ENCODE results near the gene GOLGA6L2.
"Not testable (repeated sequence)": the region's sequence is repeated elsewhere in the genome, so short reads cannot be mapped to it uniquely, and the experiment has no call there.

GOLGA6L2 gene

GRCh38 chr15:23439513-23439912 lies 7.5 kb downstream of the GOLGA6L2 start:
- H3K27ac ChIP-seq: no peak overlapping the region
- TF ChIP-seq ZFX (IDR thresholded peaks at IDR 0.05; ENCODE audit: borderline replicate concordance) (no peak), CTCF (IDR thresholded peaks at IDR 0.05) (no peak)

- no peak for TF ChIP-seq CTCF (IDR thresholded peaks at IDR 0.05)
- no peak for TF ChIP-seq ZFX (IDR thresholded peaks at IDR 0.05; ENCODE audit: borderline replicate concordance)
- no peak overlapping the region for H3K27ac ChIP-seq
Observed at GRCh38 chr15:23438816-23439466, 8.1 kb downstream of the GOLGA6L2 start.

GRCh38 chr15:23437673-23438072 lies 9.4 kb downstream of the GOLGA6L2 start:
- no peak overlapping the region for H3K27ac ChIP-seq
- TF ChIP-seq CTCF (IDR thresholded peaks at IDR 0.05): no peak
- TF ChIP-seq ZFX (IDR thresholded peaks at IDR 0.05; ENCODE audit: borderline replicate concordance): no peak

GRCh38 chr15:23437146-23437545 lies 9.9 kb downstream of the GOLGA6L2 start:
- TF ChIP-seq CTCF (IDR thresholded peaks at IDR 0.05) (no peak), ZFX (IDR thresholded peaks at IDR 0.05; ENCODE audit: borderline replicate concordance) (no peak)

GRCh38 chr15:23436421-23436820 lies 10.6 kb downstream of the GOLGA6L2 start:
- TF ChIP-seq CTCF (IDR thresholded peaks at IDR 0.05): no peak
- TF ChIP-seq ZFX (IDR thresholded peaks at IDR 0.05; ENCODE audit: borderline replicate concordance): no peak

More at GRCh38 chr15:23437146-23437545, 9.9 kb downstream of the GOLGA6L2 start:
- H3K27ac ChIP-seq: no peak overlapping the region

GRCh38 chr15:23434699-23435098 lies 12.3 kb downstream of the GOLGA6L2 start:
- H3K27ac ChIP-seq: not testable (repeated sequence)

More at GRCh38 chr15:23436421-23436820, 10.6 kb downstream of the GOLGA6L2 start:
- H3K27ac ChIP-seq: no peak overlapping the region

GRCh38 chr15:23425327-23425726 lies 21.7 kb downstream of the GOLGA6L2 start:
- not testable (repeated sequence) for H3K27ac ChIP-seq

- H3K27ac ChIP-seq: no peak overlapping the region
- TF ChIP-seq ZFX (IDR thresholded peaks at IDR 0.05; ENCODE audit: borderline replicate concordance): no peak
- no peak for TF ChIP-seq CTCF (IDR thresholded peaks at IDR 0.05)
Observed at GRCh38 chr15:23424111-23424904, 22.7 kb downstream of the GOLGA6L2 start.

Measured in 22Rv1 (cell line).